GM03348 (cell line): ENCODE data around the gene ST3GAL4.
"Not testable (repeated sequence)": the region's sequence is repeated elsewhere in the genome, so short reads cannot be mapped to it uniquely, and the experiment has no call there.

ENCODE experiments used
- DNase-seq: peaks from one replicate; pipeline ENCODE4 v3.0.0; 2012; ENCODE audit warnings: low spot score

The ST3GAL4 gene

GRCh38 chr11:126346946-126347345 is 8.5 kb upstream of the ST3GAL4 start:
- not testable (repeated sequence) for DNase-seq

GRCh38 chr11:126347751-126348668 is 7.5 kb upstream of the ST3GAL4 start:
- DNase-seq: no peak

- DNase-seq: peak; percentile 62
These were observed 6.5 kb upstream of the ST3GAL4 start for GRCh38 chr11:126348806-126349582.

- DNase-seq: no peak
These were observed 4.7 kb upstream of the ST3GAL4 start for GRCh38 chr11:126350836-126351235.

- no peak for DNase-seq
These were observed 3.3 kb upstream of the ST3GAL4 start for GRCh38 chr11:126352163-126352562.

- DNase-seq: no peak
These were observed 2.3 kb upstream of the ST3GAL4 start for GRCh38 chr11:126352934-126353801.

GRCh38 chr11:126354631-126355323 is 709 bp upstream of the ST3GAL4 start:
- no peak for DNase-seq

- DNase-seq: peak; percentile 57
These were observed 726 bp downstream of the ST3GAL4 start for GRCh38 chr11:126355926-126356897.

- peak; percentile 56 for DNase-seq
These were observed 1.8 kb downstream of the ST3GAL4 start for GRCh38 chr11:126357055-126357962.

- DNase-seq: no peak
These were observed 2.7 kb downstream of the ST3GAL4 start for GRCh38 chr11:126357969-126358762.

GRCh38 chr11:126358763-126359160 is 3.3 kb downstream of the ST3GAL4 start:
- no peak for DNase-seq

- peak; percentile 94 for DNase-seq
These were observed 4.1 kb downstream of the ST3GAL4 start for GRCh38 chr11:126359431-126360048.

- no peak for DNase-seq
These were observed 4.6 kb downstream of the ST3GAL4 start for GRCh38 chr11:126360049-126360446.

- DNase-seq: no peak
These were observed 5.9 kb downstream of the ST3GAL4 start for GRCh38 chr11:126361400-126361799.

- DNase-seq: no peak
These were observed 7.6 kb downstream of the ST3GAL4 start for GRCh38 chr11:126362879-126363655.

GRCh38 chr11:126363706-126364248 is 8.3 kb downstream of the ST3GAL4 start:
- no peak for DNase-seq

GRCh38 chr11:126364735-126365134 is 9.2 kb downstream of the ST3GAL4 start:
- not testable (repeated sequence) for DNase-seq
